Cardiac muscle cell (in vitro differentiated cells and primary cell): ENCODE data around the gene MEGF11. TPM values are rescaled to one million over a fixed set of nuclear protein-coding genes. Genes with fewer than 3 reads are reported as not detected.

Experiments used
- DNase-seq, 2 donors: peaks; one replicate each; pipeline versions ENCODE4 v3.0.0 to v3.0.0-alpha.2; 2010 to 2017; ENCODE audit warnings: low read depth in 1 of 2, low spot score in 1 of 2
- H3K27ac ChIP-seq: fragments of 200-600 bp; sonication (generic); 2 replicates; pipeline ENCODE4 v1.5.1; 2016
- H3K27me3 ChIP-seq: fragments of 200-600 bp; sonication (generic); 2 replicates; pipeline ENCODE4 v1.6.0; 2016; ENCODE audit warnings: control low read depth
- H3K36me3 ChIP-seq: fragments of 200-600 bp; sonication (generic); 2 replicates; pipeline ENCODE4 v1.5.1; 2016; ENCODE audit warnings: control low read depth
- H3K4me1 ChIP-seq: fragments of 200-600 bp; sonication (generic); 2 replicates; pipeline ENCODE4 v1.8.1; 2017; ENCODE audit warnings: low read depth, mild to moderate bottlenecking, mixed run types
- H3K4me3 ChIP-seq: fragments of 200-600 bp; sonication (generic); 2 replicates; pipeline ENCODE4 v1.5.1; 2016; ENCODE audit warnings: mild to moderate bottlenecking
- H3K9me3 ChIP-seq: fragments of 200-600 bp; sonication (generic); 2 replicates; pipeline ENCODE4 v1.5.1; 2017; ENCODE audit warnings: low read depth, mild to moderate bottlenecking, control low read depth
- CTCF ChIP-seq: IDR thresholded peaks from 2 replicates; pipeline ENCODE4 v1.5.1; 2012; ENCODE audit warnings: low read depth, mild to moderate bottlenecking, low read length
- polyA plus RNA-seq: library from polyadenylated mRNA; unstranded; fragments of >200 nt; fragmentation: Nextera tagmentation; extraction: Ambion mirVana; gene quantifications from 2 replicates; pipeline ENCODE4 v1.2.1, GENCODE V29; 2016
- total RNA-seq: library from RNA; depleted of rRNA; stranded (reverse); fragments of >200 nt; gene quantifications from 2 replicates; pipeline ENCODE4 v1.2.3, GENCODE V29; 2016

MEGF11 gene
- total and polyA plus RNA-seq, 2 experiments from 2014 or later = 0.30 TPM; not detected in 1

DNA sequence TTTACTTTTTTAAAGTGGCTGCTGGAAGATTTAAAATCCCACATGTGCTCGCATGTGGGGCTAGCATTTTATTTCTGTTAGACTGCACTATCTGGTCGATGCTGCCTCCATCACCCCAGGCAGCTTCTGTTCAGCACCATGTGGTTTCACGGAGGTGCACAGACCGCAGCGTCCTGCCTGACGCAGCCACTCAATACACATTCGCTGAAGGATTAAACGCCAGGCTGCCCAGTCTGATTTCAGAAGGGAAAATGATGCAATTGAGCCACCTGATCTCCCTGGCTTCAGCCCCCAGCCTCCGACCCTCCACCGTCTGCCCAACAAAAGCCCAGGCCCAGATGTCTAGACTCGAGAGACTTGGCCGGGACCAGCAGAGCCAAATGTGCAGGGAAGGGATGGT is 84.5 kb downstream of the MEGF11 start:
- no peaks in the 10 kb centered on the region for H3K36me3 ChIP-seq
- H3K9me3 ChIP-seq = no peaks in the 10 kb centered on the region
- no peaks in the 10 kb centered on the region for H3K27me3 ChIP-seq
- TF ChIP-seq CTCF = no peak
- no peak overlapping the region for H3K4me3 ChIP-seq
- H3K27ac ChIP-seq = no peak overlapping the region
- no peaks in the 10 kb centered on the region for H3K4me1 ChIP-seq
- no peak for DNase-seq

GRCh38 chr15:66167854-66168253 is 85.7 kb downstream of the MEGF11 start:
- Histone ChIP-seq H3K9me3 (no peaks in the 10 kb centered on the region), H3K36me3 (no peaks in the 10 kb centered on the region), H3K27ac (no peak overlapping the region), H3K4me3 (no peak overlapping the region), H3K27me3 (no peaks in the 10 kb centered on the region), H3K4me1 (no peaks in the 10 kb centered on the region)
- no peak for TF ChIP-seq CTCF
- no peak for DNase-seq

GRCh38 chr15:66165856-66166255 is 87.7 kb downstream of the MEGF11 start:
- Histone ChIP-seq H3K4me1 (no peaks in the 10 kb centered on the region), H3K36me3 (no peaks in the 10 kb centered on the region), H3K9me3 (no peaks in the 10 kb centered on the region), H3K27me3 (no peaks in the 10 kb centered on the region), H3K4me3 (no peak overlapping the region), H3K27ac (no peak overlapping the region)
- TF ChIP-seq CTCF = no peak
- DNase-seq = no peak

DNA sequence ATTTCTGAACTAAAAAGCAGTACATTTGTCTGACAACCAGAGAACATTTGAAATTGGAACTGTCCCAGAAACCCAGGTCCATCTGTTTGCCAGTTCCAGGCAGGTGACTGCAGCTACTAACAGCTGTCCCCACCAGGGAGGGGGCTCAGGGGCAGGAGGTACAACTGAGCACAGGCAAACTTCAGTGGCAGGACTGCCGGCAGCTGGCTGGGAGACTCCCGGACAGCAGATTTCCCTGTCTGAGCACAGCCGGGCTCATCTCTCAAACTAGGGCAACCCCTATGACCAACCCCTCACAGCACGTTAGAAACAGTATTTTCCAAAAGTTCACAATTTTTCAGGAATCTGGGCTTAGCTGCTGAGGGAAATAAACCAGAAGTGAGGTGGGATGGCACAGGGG is 88.8 kb downstream of the MEGF11 start:
- Histone ChIP-seq H3K27ac (no peak overlapping the region), H3K4me1 (no peaks in the 10 kb centered on the region), H3K36me3 (no peaks in the 10 kb centered on the region), H3K9me3 (no peaks in the 10 kb centered on the region), H3K27me3 (no peaks in the 10 kb centered on the region), H3K4me3 (no peak overlapping the region)
- no peak for DNase-seq
- TF ChIP-seq CTCF = no peak

DNA sequence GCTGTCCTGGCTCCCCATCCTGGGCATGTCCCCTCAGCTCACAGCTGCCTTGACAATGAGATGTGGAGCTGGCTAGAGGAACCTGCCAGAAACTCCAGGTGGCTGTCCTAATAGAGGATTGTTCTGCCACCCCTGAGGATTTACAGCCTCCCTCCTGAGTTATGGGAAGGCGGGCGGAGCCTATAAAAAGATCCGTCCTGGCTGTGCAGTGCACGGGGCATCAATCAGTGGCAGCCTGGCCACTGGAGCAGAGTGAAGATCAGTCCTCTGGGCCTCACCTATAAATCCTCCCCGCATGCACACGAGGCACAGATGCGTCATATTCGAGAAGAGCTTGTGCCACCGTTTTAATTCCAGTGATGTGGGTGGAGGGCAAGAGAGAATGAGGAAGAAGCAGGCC is 90.0 kb downstream of the MEGF11 start:
- Histone ChIP-seq H3K9me3 (no peaks in the 10 kb centered on the region), H3K27ac (no peak overlapping the region), H3K27me3 (no peaks in the 10 kb centered on the region), H3K36me3 (no peaks in the 10 kb centered on the region), H3K4me1 (no peaks in the 10 kb centered on the region), H3K4me3 (no peak overlapping the region)
- DNase-seq = no peak
- TF ChIP-seq CTCF = no peak

DNA sequence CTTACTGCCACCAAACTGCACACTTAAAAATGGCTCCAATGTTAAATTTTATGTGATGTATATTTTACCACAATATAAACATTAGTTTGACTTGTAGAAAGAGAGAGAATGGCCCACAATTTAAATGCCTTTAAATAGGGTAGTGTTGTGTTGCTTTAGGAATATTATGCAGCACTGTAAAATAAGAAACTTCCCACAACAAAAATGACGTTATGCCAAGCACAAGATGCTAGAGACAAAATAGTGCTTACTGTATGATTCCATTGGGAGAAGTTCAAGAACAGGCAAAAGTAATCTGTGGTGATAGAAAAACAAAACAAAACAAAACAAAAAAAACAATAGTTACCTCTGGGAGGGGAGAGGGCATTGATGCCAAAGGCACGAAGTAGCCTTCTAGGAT is 91.3 kb downstream of the MEGF11 start:
- TF ChIP-seq CTCF = no peak
- H3K27ac ChIP-seq = no peak overlapping the region
- no peaks in the 10 kb centered on the region for H3K9me3 ChIP-seq
- H3K4me3 ChIP-seq = no peak overlapping the region
- H3K36me3 ChIP-seq = no peaks in the 10 kb centered on the region
- H3K4me1 ChIP-seq = no peaks in the 10 kb centered on the region
- DNase-seq = no peak
- no peaks in the 10 kb centered on the region for H3K27me3 ChIP-seq
